B cell (primary cell): ENCODE measurements around the gene NPRL2. TPM values are rescaled to one million over a fixed set of nuclear protein-coding genes. Genes with fewer than 3 reads are reported as not detected.

Experiments used
- ATAC-seq: fragments of 200-7000 bp; cut with Tn5 transposase; one replicate; pipeline ENCODE4 v1.10.0; 2021; ENCODE audit warnings: low read depth, mild to moderate bottlenecking, moderate number of reproducible peaks, moderate library complexity
- CTCF ChIA-PET: fragments of 350-600 bp; sonication (Branson Sonifier 250); formaldehyde crosslinking; loops from one replicate; lab custom pipeline; 2021; ENCODE audit warnings: antibody characterized with exemption, inconsistent platforms; lab: Charles Lee
- POLR2A ChIA-PET: fragments of 350-600 bp; sonication (Branson Sonifier 250); formaldehyde crosslinking; loops from one replicate; lab custom pipeline; 2021; ENCODE audit warnings: antibody characterized with exemption; lab: Charles Lee
- DNase-seq: peaks from one replicate; pipeline ENCODE4 v3.0.0; 2013
- H2AFZ ChIP-seq: 2 replicates; pipeline ENCODE4 v1.6.1; 2012; ENCODE audit warnings: mild to moderate bottlenecking, low read depth, low read length; ENCODE audit not compliant: insufficient read depth, poor library complexity, severe bottlenecking
- H3K27ac ChIP-seq, 2 donors: 1 replicate in 1 of 2; 2 replicates in 1 of 2; pipeline ENCODE4 v1.5.1; 2012 to 2013; ENCODE audit warnings: low read length in 2 of 2, mild to moderate bottlenecking in 2 of 2, moderate library complexity in 1 of 2
- H3K27me3 ChIP-seq, 4 experiments: fragments of 200-600 bp in 1 of 4; sonication (generic) in 1 of 4; replicated peaks in 1 of 4; 1 replicate in 2 of 4; 2 replicates in 2 of 4; pipeline versions ENCODE4 v1.6.1 to v1.7.0; 2013 to 2016; ENCODE audit warnings: low read length in 3 of 4, mild to moderate bottlenecking in 2 of 4, mixed read lengths in 1 of 4, moderate library complexity in 1 of 4; ENCODE audit not compliant: insufficient read depth in 4 of 4, control insufficient read depth in 3 of 4; ENCODE audit errors: control extremely low read depth in 1 of 4
- H3K36me3 ChIP-seq, 2 experiments: replicated peaks in 1 of 2; 1 replicate in 1 of 2; 2 replicates in 1 of 2; pipeline versions ENCODE4 v1.6.1 to v1.7.1; 2013; ENCODE audit warnings: low read length in 1 of 2; ENCODE audit not compliant: insufficient read depth in 2 of 2, control insufficient read depth in 1 of 2; ENCODE audit errors: control extremely low read depth in 1 of 2, extremely low read depth in 1 of 2
- H3K4me1 ChIP-seq, 2 donors: fragments of 200-600 bp in 1 of 2; sonication (generic) in 1 of 2; 1 replicate in 1 of 2; 2 replicates in 1 of 2; pipeline versions ENCODE4 v1.5.1 to v1.6.1; 2013 to 2017; ENCODE audit warnings: low read length in 2 of 2; ENCODE audit not compliant: control insufficient read depth in 2 of 2, insufficient read depth in 2 of 2
- H3K4me2 ChIP-seq: replicated peaks from 2 replicates; pipeline ENCODE3; 2012; ENCODE audit warnings: mild to moderate bottlenecking, low read depth, low read length; ENCODE audit not compliant: poor library complexity, severe bottlenecking
- H3K4me3 ChIP-seq, 5 experiments: fragments of 200-600 bp in 1 of 5; sonication (generic) in 1 of 5; 1 replicate in 3 of 5; 2 replicates in 2 of 5; pipeline versions ENCODE4 v1.5.1 to v1.7.0; 2011 to 2016; ENCODE audit warnings: low read length in 4 of 5, mild to moderate bottlenecking in 4 of 5, low read depth in 2 of 5, control low read depth in 1 of 5, moderate library complexity in 1 of 5; ENCODE audit not compliant: insufficient read depth in 1 of 5; ENCODE audit errors: control extremely low read depth in 1 of 5, extremely low read depth in 1 of 5
- H3K79me2 ChIP-seq: fragments of 200-600 bp; sonication (generic); one replicate; pipeline ENCODE4 v1.6.0; 2016; ENCODE audit warnings: low read length; ENCODE audit not compliant: control insufficient read depth, insufficient read depth
- H3K9ac ChIP-seq: fragments of 200-600 bp; sonication (generic); 2 replicates; pipeline ENCODE4 v1.6.1; 2017; ENCODE audit warnings: mild to moderate bottlenecking, low read length, moderate library complexity
- H3K9me3 ChIP-seq, 3 donors: one replicate each; pipeline versions ENCODE4 v1.6.1 to v1.7.1; 2013; ENCODE audit warnings: low read length in 2 of 3; ENCODE audit not compliant: control insufficient read depth in 2 of 3, insufficient read depth in 1 of 3; ENCODE audit errors: control extremely low read depth in 1 of 3
- H4K20me1 ChIP-seq: 2 replicates; pipeline ENCODE4 v1.6.0; 2012; ENCODE audit warnings: mild to moderate bottlenecking, low read length; ENCODE audit not compliant: insufficient read depth, control insufficient read depth, poor library complexity, severe bottlenecking
- H3K27ac Mint-ChIP-seq: one replicate; pipeline ENCODE4 v1.8.0; 2021; ENCODE audit warnings: mixed read lengths
- H3K27me3 Mint-ChIP-seq: one replicate; pipeline ENCODE4 v1.8.0; 2021; ENCODE audit warnings: mixed read lengths
- H3K4me1 Mint-ChIP-seq: one replicate; pipeline ENCODE4 v1.8.0; 2021; ENCODE audit warnings: mixed read lengths
- H3K4me3 Mint-ChIP-seq: one replicate; pipeline ENCODE4 v1.8.0; 2021; ENCODE audit warnings: mixed read lengths
- H3K9me3 Mint-ChIP-seq: one replicate; pipeline ENCODE4 v1.8.0; 2022; ENCODE audit warnings: mixed read lengths; ENCODE audit not compliant: insufficient read depth
- CTCF ChIP-seq: fragments of 200-600 bp; IDR thresholded peaks from one replicate; pipeline ENCODE4 v1.8.0; 2022; ENCODE audit warnings: antibody characterized with exemption, mild to moderate bottlenecking
- EZH2 ChIP-seq: IDR thresholded peaks from 2 replicates; pipeline ENCODE4 v1.6.1; 2012; ENCODE audit warnings: borderline replicate concordance, low read depth, mild to moderate bottlenecking, moderate library complexity, low read length; ENCODE audit not compliant: insufficient read depth, poor library complexity, severe bottlenecking
- WGBS: methylation state at CpG from one replicate; pipeline ENCODE4 v1.1.5; 2013; ENCODE audit warnings: missing lambda C conversion rate; ENCODE audit not compliant: insufficient coverage; 5-methylcytosine and 5-hydroxymethylcytosine counted together
- intact Hi-C: fragments of 100-400 bp; cut with micrococcal nuclease; formaldehyde crosslinking; loops from one replicate; pipeline ENCODE4 v1.10.0; 2022
- polyA plus RNA-seq: library from polyadenylated mRNA; depleted of rRNA; stranded (reverse); fragments of >200 nt; gene quantifications from 2 replicates; pipeline ENCODE4 v1.2.3, GENCODE V29; 2012
- total RNA-seq, 2 donors: library from RNA; stranded (reverse); fragments of 120-200 nt in 1 of 2; gene quantifications; 1 replicate in 1 of 2; 2 replicates in 1 of 2; pipeline versions ENCODE4 v1.2.3 to v1.2.4, GENCODE V29; 2013 to 2022

The NPRL2 gene
- total and polyA plus RNA-seq, 2 donors (not counting 1 experiment from before 2014, with no cell fraction given) = 31.3 to 64.6 TPM

GRCh38 chr3:50320853-50321335, 29.7 kb downstream of the NPRL2 start:
- Mint-ChIP-seq H3K27me3 (no peaks in the 10 kb centered on the region), H3K27ac (peak overlapping the region; percentile 92), H3K4me1 (peaks cover 53% of the 10 kb centered on the region), H3K9me3 (no peaks in the 10 kb centered on the region), H3K4me3 (peak overlapping the region; percentile 98)
- Histone ChIP-seq H3K36me3 (peaks cover 0 to 11% of the 10 kb centered on the region in 2 experiments), H3K4me1 (peaks cover 25 to 62% of the 10 kb centered on the region in 2 donors), H3K9ac (peak overlapping the region; percentile 96), H3K4me3 (peak overlapping the region; percentile 65 to 95 (median 80)), H3K27ac (peak overlapping the region; percentile 27 to 96), H3K9me3 (peaks cover 0 to 3% (median 0%) of the 10 kb centered on the region in 3 donors), H3K79me2 (peaks cover 1% of the 10 kb centered on the region), H3K27me3 (no peaks in the 10 kb centered on the region), H4K20me1 (no peaks in the 10 kb centered on the region), H3K4me2 (peak overlapping the region; percentile 95), H2AFZ (peak overlapping the region; percentile 99)
- under 1% methylated on average over 45 of the region's 45 CpGs for WGBS
- intact Hi-C loops = loop anchor here (1.0 to 5.0 kb wide), 6 partner anchors 16 to 126 kb away; partner anchors contain the start of genes GNAI2, HYAL3, IFRD2 and NAA80
- DNase-seq (no peak), ATAC-seq (peak; percentile 66)
- ChIA-PET POLR2A (interaction anchor here (0.6 to 2.3 kb wide), 6 partner anchors 16 to 1736 kb away, joined by 3 to 24 read pairs (median 6); partner anchors contain the start of genes HYAL3, IFRD2 and NAA80), CTCF (interaction anchor here (0.7 to 1.1 kb wide), 8 partner anchors 16 to 289 kb away, joined by 3 to 9 read pairs (median 3); partner anchors contain the start of genes CYB561D2, HYAL3, IFRD2 and NAA80)
- TF ChIP-seq EZH2 = no peak
- TF ChIP-seq CTCF = no peak
